Measurements from ENCODE around the gene WDR20. TPM values are rescaled to one million over a fixed set of nuclear protein-coding genes. Genes with fewer than 3 reads are reported as not detected.
"Not testable (repeated sequence)": the region's sequence is repeated elsewhere in the genome, so short reads cannot be mapped to it uniquely, and the experiment has no call there.

The WDR20 gene
- total RNA-seq, 1 donor from 2014 or later: 17.5 TPM

DNA sequence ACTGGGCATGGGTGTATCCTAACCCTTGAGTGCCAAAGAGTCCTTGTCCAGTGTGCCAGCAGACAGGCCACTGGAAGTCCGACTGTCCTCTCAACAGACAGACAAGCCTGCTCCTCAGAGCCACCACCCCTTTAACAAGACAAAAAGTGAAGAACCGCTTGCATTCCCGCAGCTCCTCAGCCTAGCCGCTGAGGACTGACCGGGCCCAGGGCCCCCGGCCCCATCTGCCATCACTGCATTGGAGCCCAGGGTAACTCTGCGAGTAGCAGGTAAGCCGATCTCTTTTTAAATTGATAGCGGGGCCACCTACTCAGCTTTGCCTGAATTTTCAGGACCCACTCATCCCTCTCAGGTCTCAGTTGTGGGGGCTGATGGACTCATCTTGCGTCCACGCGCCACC is 96.3 kb downstream of the WDR20 start:
- DNase-seq (ENCODE audit: low read depth in 2 of 2): no peak

DNA sequence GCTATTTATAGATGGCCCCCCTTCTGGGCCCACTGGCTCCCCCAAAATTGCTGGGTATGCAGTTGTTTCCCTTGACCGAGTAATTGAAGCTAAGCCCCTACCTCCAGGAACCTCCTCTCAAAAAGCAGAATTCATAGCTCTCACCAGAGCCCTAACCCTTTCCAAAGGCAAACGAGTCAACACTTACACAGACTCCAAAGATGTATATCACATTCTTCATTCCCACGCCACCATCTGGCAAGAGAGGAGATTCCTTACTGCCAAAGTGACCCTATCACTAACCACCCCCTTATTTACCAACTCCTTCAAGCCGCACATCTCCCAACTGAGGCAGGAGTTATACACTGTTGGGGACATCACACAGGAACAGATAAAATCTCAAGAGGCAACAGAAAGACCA is 98.4 kb downstream of the WDR20 start:
- DNase-seq (ENCODE audit: low read depth in 2 of 2): no peak

- DNase-seq (ENCODE audit: low read depth in 2 of 2): no peak
Observed at GRCh38 chr14:102238766-102239165, 99.1 kb downstream of the WDR20 start.

DNA sequence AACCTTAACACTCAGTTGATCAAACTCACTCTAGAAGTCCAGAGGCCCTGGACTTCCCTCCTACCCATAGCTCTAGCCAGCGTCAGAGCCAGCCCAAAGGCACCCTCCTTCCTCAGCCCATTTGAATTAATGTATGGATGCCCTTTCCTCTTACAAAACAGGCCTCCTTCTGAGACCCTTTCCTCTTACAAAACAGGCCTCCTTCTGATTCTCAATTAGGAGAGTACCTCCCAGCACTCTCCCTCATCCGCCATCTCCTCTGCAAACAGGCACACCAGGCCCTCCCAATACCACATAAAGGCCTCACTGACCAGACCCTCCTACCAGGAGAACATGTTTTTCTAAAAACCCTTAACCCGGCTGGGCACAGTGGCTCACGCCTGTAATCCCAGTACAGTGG is 99.5 kb downstream of the WDR20 start:
- no peak for DNase-seq (ENCODE audit: low read depth in 2 of 2)

DNA sequence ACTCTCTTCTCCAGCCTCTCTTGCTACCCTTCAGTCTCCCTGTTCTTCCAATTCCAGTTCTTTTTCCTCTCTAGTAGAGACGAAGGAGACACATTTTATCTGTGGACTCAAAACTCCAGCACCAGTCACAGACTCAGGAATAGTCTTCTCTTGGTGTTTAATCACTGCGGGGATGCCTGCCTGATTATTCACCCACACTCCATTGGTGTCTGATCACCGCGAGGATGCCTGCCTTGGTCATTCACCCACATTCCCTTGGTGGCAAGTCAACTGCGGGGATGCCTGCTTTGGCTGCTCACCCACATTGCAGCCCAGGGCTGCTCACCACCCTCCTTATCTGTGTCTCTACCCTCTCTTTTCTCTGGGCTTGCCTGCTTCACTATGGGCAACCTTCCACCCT is 100.8 kb downstream of the WDR20 start:
- not testable (repeated sequence) for DNase-seq (ENCODE audit: low read depth in 2 of 2)

GRCh38 chr14:102241147-102241546 is 101.5 kb downstream of the WDR20 start:
- DNase-seq (ENCODE audit: low read depth in 2 of 2): no peak

- not testable (repeated sequence) for DNase-seq (ENCODE audit: low read depth in 2 of 2)
Observed at GRCh38 chr14:102243795-102244194, 104.1 kb downstream of the WDR20 start.

- no peak for DNase-seq (ENCODE audit: low read depth in 2 of 2)
Observed at GRCh38 chr14:102246071-102246470, 106.4 kb downstream of the WDR20 start.

- DNase-seq (ENCODE audit: low read depth in 2 of 2): no peak
Observed at GRCh38 chr14:102248121-102248520, 108.4 kb downstream of the WDR20 start.

DNA sequence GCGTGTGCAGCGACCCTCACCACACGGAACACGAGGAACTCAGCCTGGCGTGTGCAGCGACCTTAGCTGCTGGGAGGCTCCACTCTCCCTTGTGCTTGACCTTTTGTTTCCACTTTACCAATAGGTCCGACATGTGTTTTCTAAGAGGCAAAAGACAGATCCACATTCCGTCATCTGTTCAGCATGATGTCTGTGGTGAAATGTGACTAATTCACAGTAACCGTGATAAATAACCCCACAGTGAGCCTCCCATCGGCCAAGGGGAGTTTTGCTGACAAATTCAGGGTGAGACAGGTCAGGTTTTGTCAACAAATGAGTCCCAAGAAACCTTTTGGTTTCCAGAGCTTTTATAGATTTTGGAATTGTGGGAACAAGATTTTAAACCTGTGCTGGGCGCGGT is 109.3 kb downstream of the WDR20 start:
- no peak for DNase-seq (ENCODE audit: low read depth in 2 of 2)

GRCh38 chr14:102249981-102250380 is 110.3 kb downstream of the WDR20 start:
- DNase-seq (ENCODE audit: low read depth in 2 of 2): no peak

DNA sequence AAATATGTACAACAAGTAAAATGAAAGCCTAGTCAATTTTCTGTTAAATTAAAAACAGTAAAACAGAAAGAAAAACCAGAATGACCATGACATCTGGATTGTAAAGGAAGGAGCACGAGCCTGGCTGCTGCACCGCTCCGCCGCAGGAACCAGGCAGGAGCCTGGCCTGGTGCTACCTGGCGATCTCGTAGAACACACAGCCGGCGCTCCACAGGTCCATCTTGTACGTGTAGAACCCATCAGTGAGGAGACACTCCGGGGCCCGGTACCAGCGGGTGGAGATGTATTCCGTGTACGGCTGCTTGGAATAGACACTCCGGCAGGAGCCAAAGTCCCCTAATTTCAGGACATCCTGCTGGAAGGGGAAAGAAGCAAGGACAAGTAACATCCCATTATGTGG is 110.9 kb downstream of the WDR20 start:
- no peak for DNase-seq (ENCODE audit: low read depth in 2 of 2)

GRCh38 chr14:102251161-102251560 is 111.5 kb downstream of the WDR20 start:
- DNase-seq (ENCODE audit: low read depth in 2 of 2): no peak

GRCh38 chr14:102252834-102253801 is 113.4 kb downstream of the WDR20 start:
- DNase-seq (ENCODE audit: low read depth in 2 of 2): no peak

- DNase-seq (ENCODE audit: low read depth in 2 of 2): no peak
Observed at GRCh38 chr14:102255401-102256190, 115.9 kb downstream of the WDR20 start.

- no peak for DNase-seq (ENCODE audit: low read depth in 2 of 2)
Observed at GRCh38 chr14:102256716-102257115, 117.0 kb downstream of the WDR20 start.

- no peak for DNase-seq (ENCODE audit: low read depth in 2 of 2)
Observed at GRCh38 chr14:102258136-102258535, 118.4 kb downstream of the WDR20 start.

Other genes starting within 250 kb of the WDR20 start
- 255 and 265 TPM in 2 replicates for gene DYNC1H1, start 175.3 kb upstream of the WDR20 start, total RNA-seq
- 229 and 280 TPM in 2 replicates for gene HSP90AA1, start 52.9 kb upstream of the WDR20 start, total RNA-seq
- 0.65 and 1.2 TPM in 2 replicates for gene MOK, start 165.3 kb downstream of the WDR20 start, total RNA-seq
- 4.0 and 5.0 TPM in 2 replicates for gene ZNF839, start 179.8 kb downstream of the WDR20 start, total RNA-seq
- gene CINP, start 223.0 kb downstream of the WDR20 start, total RNA-seq: 41.7 and 44.5 TPM in 2 replicates
- 6.1 and 8.9 TPM in 2 replicates for gene TECPR2, start 223.0 kb downstream of the WDR20 start, total RNA-seq